ENCODE data around the gene E2F2.

Gene E2F2, protein sequence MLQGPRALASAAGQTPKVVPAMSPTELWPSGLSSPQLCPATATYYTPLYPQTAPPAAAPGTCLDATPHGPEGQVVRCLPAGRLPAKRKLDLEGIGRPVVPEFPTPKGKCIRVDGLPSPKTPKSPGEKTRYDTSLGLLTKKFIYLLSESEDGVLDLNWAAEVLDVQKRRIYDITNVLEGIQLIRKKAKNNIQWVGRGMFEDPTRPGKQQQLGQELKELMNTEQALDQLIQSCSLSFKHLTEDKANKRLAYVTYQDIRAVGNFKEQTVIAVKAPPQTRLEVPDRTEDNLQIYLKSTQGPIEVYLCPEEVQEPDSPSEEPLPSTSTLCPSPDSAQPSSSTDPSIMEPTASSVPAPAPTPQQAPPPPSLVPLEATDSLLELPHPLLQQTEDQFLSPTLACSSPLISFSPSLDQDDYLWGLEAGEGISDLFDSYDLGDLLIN

GRCh38 chr1:23530747-23531561 is at the start of gene E2F2:
E2F2 (minus strand) TSS chr1:23531233; CDS start chr1:23530793, 440 bp downstream.
- Mint-ChIP-seq H3K4me3 (peak within 1 kb of the TSS; percentile 83), H3K4me1 (peaks cover 70% of the 10 kb centered on the region), H3K36me3 (peaks cover 27% of the 10 kb centered on the region), H3K9me3 (no peaks in the 10 kb centered on the region), H3K27ac (peak within 1 kb of the TSS; percentile 92)
- peak; percentile 54 to 80 for DNase-seq (ENCODE audit: low spot score in 2 of 2)
- peak; percentile 77 for ATAC-seq

- Mint-ChIP-seq H3K4me3 (no peak overlapping the region), H3K4me1 (peaks cover 28% of the 10 kb centered on the region), H3K27ac (no peak overlapping the region), H3K9me3 (no peaks in the 10 kb centered on the region), H3K36me3 (no peaks in the 10 kb centered on the region)
- DNase-seq (ENCODE audit: low spot score in 2 of 2) (no peak), ATAC-seq (no peak)
These were observed 47.9 kb upstream of the E2F2 start for GRCh38 chr1:23578997-23579363.

DNA sequence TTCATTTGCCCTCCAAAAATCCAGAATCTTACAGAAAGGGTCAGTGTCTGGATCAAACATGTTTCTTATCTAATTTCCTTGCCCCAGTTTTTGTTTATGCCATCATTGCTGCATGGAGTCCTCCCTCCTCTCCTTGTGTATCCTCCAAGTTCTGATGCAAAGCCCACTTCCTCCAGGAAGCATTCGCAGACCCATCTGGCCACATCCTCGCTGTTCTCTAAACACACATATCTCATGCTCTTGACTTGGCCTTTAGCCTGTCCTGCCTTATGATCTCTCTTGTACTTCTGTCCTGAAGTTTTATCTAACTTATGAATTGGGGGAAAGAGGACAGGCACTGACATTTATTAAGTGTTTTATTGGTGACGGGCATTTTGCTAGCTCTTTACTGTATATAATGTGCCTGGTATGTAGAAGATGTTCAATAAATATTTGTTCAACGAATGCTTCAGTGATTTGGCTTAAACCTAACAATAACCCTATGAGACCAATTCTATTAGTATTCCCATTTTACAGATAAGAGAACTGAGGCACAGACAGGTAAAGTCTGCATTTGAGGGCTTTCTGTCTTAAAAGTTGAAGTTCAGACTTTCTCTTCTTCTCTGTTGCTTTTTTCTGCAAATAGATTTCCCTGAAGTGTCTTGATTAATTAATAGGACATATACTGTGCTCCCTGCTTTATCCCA is 47.4 kb upstream of the E2F2 start:
- Mint-ChIP-seq H3K9me3 (no peaks in the 10 kb centered on the region), H3K4me3 (no peak overlapping the region), H3K27ac (peak overlapping the region; percentile 15), H3K4me1 (peaks cover 28% of the 10 kb centered on the region), H3K36me3 (no peaks in the 10 kb centered on the region)
- no peak for ATAC-seq
- no peak for DNase-seq (ENCODE audit: low spot score in 2 of 2)

- H3K27ac Mint-ChIP-seq: peak overlapping the region; percentile 81
These were observed 46.3 kb upstream of the E2F2 start for GRCh38 chr1:23577056-23578004.

GRCh38 chr1:23576338-23577055 is 45.5 kb upstream of the E2F2 start:
- H3K27ac Mint-ChIP-seq: peak overlapping the region; percentile 81
- ATAC-seq: no peak
- H3K36me3 Mint-ChIP-seq: no peaks in the 10 kb centered on the region
- peak overlapping the region; percentile 40 for H3K4me3 Mint-ChIP-seq
- H3K9me3 Mint-ChIP-seq: no peaks in the 10 kb centered on the region
- DNase-seq (ENCODE audit: low spot score in 2 of 2): no peak
- H3K4me1 Mint-ChIP-seq: peaks cover 28% of the 10 kb centered on the region

More at GRCh38 chr1:23577056-23578004, 46.3 kb upstream of the E2F2 start:
- no peaks in the 10 kb centered on the region for H3K36me3 Mint-ChIP-seq
- peaks cover 28% of the 10 kb centered on the region for H3K4me1 Mint-ChIP-seq
- DNase-seq (ENCODE audit: low spot score in 2 of 2) (no peak), ATAC-seq (peak; percentile 99)
- H3K9me3 Mint-ChIP-seq: no peaks in the 10 kb centered on the region
- peak overlapping the region; percentile 40 for H3K4me3 Mint-ChIP-seq

DNA sequence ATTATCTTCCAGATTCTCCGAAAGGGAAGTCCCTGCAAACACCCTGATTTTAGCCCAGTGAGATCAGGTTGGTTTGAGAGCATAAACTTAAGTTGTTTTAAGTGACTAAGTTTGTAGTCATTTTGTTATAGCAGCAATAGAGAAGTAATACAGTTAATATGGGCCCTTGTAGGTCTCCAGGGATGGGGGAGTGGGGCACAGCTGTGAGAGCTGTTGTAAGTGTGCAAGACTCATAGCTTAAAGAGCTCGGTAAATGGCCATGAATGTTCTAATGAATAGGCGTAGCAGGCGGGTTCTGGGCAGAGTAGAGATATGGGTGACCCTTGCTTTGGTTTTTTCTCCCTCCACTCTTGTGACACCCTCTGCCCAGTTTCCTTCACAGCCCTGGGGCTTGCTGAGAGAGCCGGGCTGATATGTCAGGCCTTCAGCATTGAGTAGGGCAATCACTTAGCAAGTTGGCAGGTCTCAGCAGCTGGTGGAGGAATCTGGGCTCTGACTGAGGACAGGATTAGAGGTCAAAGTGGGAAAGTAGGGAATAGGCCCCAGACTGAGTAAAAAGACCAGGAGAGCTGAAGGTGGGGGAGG is 44.3 kb upstream of the E2F2 start:
- H3K4me1 Mint-ChIP-seq: peaks cover 28% of the 10 kb centered on the region
- no peaks in the 10 kb centered on the region for H3K36me3 Mint-ChIP-seq
- ATAC-seq (no peak), DNase-seq (ENCODE audit: low spot score in 2 of 2) (no peak)
- no peak overlapping the region for H3K4me3 Mint-ChIP-seq
- no peaks in the 10 kb centered on the region for H3K9me3 Mint-ChIP-seq
- no peak overlapping the region for H3K27ac Mint-ChIP-seq

GRCh38 chr1:23574265-23574754 is 43.3 kb upstream of the E2F2 start:
- H3K27ac Mint-ChIP-seq: no peak overlapping the region
- DNase-seq (ENCODE audit: low spot score in 2 of 2): no peak
- H3K4me3 Mint-ChIP-seq: no peak overlapping the region
- no peak for ATAC-seq
- no peaks in the 10 kb centered on the region for H3K9me3 Mint-ChIP-seq
- H3K4me1 Mint-ChIP-seq: peaks cover 28% of the 10 kb centered on the region
- H3K36me3 Mint-ChIP-seq: no peaks in the 10 kb centered on the region

DNA sequence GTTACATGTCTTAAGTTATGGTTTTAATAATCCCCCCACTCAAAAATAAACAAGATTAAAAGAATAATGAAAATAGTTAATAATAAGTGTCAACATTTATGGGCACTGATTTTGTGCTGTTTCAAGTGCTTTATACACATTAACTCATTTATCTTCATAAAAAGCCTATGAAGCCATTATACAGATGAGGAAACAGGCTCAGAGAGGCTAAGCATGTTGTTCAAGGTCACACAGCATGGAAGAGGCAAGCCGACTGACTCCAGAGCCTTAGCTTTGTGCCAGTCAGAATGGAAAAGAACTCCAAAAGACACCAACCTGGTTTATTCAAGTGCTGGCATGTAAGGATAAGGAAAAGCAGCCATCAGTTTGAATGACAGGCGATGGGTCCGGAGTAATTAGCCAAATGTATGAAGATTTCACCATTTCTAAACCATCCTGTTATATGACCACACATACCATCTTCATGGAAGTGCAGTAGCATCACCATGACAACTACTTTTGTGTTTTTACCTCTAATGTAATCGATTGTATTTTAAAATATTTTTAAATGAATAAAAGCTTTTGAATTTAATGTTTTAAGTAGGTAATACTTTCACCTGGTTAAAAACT is 42.6 kb upstream of the E2F2 start:
- Mint-ChIP-seq H3K4me3 (no peak overlapping the region), H3K27ac (no peak overlapping the region), H3K9me3 (no peaks in the 10 kb centered on the region), H3K4me1 (peaks cover 26% of the 10 kb centered on the region), H3K36me3 (no peaks in the 10 kb centered on the region)
- no peak for DNase-seq (ENCODE audit: low spot score in 2 of 2)
- no peak for ATAC-seq

DNA sequence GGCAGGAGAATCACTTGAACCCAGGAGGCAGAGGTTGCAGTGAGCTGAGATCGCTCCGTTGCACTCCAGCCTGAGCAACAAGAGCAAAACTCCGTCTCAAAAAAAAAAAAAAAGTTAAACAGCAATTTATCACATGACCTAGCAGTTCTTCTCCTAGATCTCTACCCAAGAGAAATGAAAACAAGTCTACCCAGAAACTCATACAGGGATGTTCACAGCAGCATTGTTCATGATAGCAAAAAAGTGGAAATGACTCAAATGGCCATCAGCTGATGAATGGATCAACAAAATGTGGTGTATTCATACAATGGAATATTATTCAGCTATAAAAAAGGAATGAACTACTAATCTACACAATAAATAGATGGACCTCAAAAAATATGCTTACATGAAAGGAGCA is 40.4 kb upstream of the E2F2 start:
- Mint-ChIP-seq H3K4me3 (no peak overlapping the region), H3K4me1 (peaks cover 14% of the 10 kb centered on the region), H3K9me3 (no peaks in the 10 kb centered on the region), H3K36me3 (no peaks in the 10 kb centered on the region), H3K27ac (no peak overlapping the region)
- ATAC-seq: no peak
- no peak for DNase-seq (ENCODE audit: low spot score in 2 of 2)

DNA sequence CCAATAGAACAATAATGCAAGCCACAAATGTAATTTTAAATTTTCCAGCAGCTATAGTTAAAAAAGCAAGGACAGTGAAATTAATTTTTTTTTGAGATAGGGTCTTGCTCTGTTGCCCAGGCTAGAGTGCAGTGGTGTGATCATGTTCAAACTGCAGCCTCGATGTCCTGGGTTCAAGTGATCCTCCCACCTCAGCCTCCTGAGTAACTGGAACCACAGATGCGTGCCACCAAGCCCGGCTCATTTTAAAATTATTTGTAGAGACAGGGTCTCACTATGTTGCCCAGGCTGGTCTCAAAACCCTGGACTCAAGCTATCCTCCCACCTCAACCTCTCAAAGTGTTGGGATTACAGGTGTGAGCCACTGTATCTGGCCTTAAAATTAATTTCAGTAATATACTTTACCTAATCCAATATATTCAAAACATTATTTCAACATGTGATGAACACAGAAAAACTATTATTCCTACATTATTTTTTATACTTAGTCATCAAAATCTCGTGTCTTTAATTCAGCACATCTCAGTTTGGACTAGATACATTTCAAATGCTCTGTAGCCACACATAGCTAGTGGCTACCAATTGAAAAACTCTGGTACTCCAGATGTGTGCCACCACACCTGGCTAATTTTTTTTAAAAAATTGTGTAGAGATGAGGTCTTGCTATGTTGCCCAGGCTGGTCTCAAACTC is 39.1 kb upstream of the E2F2 start:
- H3K9me3 Mint-ChIP-seq: no peaks in the 10 kb centered on the region
- peaks cover 14% of the 10 kb centered on the region for H3K4me1 Mint-ChIP-seq
- H3K36me3 Mint-ChIP-seq: no peaks in the 10 kb centered on the region
- H3K4me3 Mint-ChIP-seq: no peak overlapping the region
- DNase-seq (ENCODE audit: low spot score in 2 of 2) (no peak), ATAC-seq (no peak)
- H3K27ac Mint-ChIP-seq: no peak overlapping the region

DNA sequence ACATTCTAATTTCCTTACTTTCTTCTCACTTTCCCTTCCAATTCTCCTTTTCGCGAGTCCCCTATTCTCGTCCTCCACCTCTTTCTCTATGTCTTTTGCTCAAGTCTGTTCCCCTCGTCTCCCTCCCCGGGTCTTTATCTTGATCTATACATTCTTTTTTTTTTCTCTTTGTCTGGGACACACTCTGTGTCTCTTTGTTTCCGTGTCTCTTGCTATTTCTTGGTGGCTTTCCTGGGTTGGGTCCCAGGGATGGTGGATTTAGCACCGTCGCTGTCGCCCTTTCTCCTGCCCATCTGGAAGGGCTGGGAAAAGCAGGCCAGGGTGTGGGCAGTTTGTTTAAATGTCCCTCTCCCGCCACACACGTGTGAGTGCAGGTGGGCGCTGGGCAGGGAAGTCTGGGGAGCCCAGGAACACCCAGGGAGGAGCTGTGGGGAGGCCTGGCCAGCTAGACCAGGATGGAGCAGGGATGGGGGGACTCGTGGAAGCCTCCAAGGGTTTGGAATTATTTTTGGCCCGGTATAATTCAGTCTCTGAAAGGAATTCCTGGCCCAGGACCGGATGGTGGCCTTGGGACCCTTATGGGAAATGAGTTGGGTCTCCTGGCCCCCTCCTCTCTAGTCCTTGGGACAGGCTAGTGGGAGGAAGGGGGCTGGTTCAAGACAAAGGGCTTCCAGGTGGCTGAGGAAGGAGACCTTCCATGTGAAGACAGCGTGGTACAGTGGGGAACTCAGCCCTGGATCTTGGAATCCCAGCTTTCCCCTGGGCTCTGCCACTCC is 37.8 kb upstream of the E2F2 start:
- no peaks in the 10 kb centered on the region for H3K9me3 Mint-ChIP-seq
- ATAC-seq: no peak
- H3K27ac Mint-ChIP-seq: no peak overlapping the region
- H3K4me3 Mint-ChIP-seq: peak overlapping the region; percentile 62
- H3K4me1 Mint-ChIP-seq: peaks cover 8% of the 10 kb centered on the region
- DNase-seq (ENCODE audit: low spot score in 2 of 2): no peak
- no peaks in the 10 kb centered on the region for H3K36me3 Mint-ChIP-seq

- Mint-ChIP-seq H3K9me3 (no peaks in the 10 kb centered on the region), H3K27ac (no peak overlapping the region), H3K4me1 (peaks cover 8% of the 10 kb centered on the region), H3K36me3 (peaks cover 3% of the 10 kb centered on the region), H3K4me3 (peak overlapping the region; percentile 62)
- DNase-seq (ENCODE audit: low spot score in 2 of 2): no peak
- ATAC-seq: no peak
These were observed 37.1 kb upstream of the E2F2 start for GRCh38 chr1:23567996-23568607.
